22Rv1 (cell line): ENCODE data around the gene TUBA8.
"Not testable (repeated sequence)": the region's sequence is repeated elsewhere in the genome, so short reads cannot be mapped to it uniquely, and the experiment has no call there.

Source experiments
- H3K27ac ChIP-seq: fragments of 450-650 bp; 2 replicates; pipeline ENCODE4 v1.5.1; 2017
- ZFX ChIP-seq: fragments of 450-650 bp; IDR thresholded peaks from 2 replicates; pipeline ENCODE4 v1.6.1; 2017; ENCODE audit warnings: antibody characterized with exemption, borderline replicate concordance
- TF ChIP-seq, protein P1 (sequence below): fragments of 450-650 bp; IDR thresholded peaks from 2 replicates; pipeline ENCODE4 v1.5.1; 2017; ENCODE audit warnings: mild to moderate bottlenecking

TUBA8 gene

DNA sequence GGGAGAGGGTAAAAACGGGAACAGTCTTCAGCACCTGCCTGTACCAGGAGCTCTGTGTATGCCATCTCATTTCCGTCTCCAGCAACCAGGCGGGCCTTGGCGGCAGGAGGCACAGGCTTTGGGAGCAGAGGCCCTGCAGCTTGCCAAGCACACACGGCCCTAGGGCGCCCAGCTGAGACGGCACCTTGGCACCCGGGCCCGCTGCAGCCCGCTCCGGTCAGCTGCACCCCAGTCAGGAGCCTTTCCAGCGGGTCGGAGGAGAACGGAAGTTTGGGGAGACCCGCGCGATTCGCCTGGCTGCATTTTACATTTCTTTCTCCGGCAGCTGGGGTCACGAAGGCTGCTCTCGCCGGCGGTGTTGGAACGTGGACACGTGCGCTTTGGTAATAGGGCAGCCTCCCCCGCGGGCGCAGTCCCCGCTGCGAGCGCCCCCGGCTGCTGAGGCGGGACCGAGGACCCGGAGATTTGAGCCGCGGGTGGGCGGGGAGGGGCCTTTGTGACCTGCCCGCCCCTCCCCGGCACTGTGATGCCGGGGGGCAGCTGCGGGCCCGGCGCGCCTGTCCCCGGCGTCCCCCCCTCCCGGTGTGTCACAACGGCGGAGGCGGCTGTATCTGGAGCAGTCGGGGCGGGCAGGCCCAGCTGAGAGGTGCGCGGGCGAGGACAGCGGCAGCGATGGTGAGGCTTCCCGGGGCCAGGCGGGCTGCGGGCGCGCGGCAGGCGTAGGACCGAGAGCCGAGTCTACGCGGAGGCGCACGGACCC lies at the start of gene TUBA8:
Gene TUBA8, plus strand, starts transcription at position 616 of the 760 bp plus-strand sequence. Its CDS starts 57 bp downstream, at position 673.
- TF ChIP-seq, protein P1, sequence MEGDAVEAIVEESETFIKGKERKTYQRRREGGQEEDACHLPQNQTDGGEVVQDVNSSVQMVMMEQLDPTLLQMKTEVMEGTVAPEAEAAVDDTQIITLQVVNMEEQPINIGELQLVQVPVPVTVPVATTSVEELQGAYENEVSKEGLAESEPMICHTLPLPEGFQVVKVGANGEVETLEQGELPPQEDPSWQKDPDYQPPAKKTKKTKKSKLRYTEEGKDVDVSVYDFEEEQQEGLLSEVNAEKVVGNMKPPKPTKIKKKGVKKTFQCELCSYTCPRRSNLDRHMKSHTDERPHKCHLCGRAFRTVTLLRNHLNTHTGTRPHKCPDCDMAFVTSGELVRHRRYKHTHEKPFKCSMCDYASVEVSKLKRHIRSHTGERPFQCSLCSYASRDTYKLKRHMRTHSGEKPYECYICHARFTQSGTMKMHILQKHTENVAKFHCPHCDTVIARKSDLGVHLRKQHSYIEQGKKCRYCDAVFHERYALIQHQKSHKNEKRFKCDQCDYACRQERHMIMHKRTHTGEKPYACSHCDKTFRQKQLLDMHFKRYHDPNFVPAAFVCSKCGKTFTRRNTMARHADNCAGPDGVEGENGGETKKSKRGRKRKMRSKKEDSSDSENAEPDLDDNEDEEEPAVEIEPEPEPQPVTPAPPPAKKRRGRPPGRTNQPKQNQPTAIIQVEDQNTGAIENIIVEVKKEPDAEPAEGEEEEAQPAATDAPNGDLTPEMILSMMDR: no peak
- TF ChIP-seq ZFX: no peak

DNA sequence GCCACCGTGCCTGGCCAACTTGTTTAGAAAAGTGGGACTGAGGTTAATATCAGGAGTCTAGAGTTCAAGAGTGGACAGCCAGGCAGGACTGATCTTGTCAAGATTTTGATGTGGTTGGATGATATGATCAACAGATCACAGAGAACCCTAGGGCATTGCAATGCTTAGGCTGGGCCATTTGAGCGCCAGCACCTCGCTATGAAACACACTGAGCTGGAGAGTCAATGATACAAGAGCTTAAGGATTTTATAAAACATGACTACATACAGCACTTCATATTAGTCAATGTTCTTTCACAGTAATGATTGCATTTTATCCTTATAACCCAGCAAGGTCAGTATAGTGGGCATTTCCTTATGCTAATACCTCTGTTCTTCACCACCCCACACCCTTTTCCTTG lies 48.2 kb upstream of the TUBA8 start:
- peak overlapping the region; percentile 7; the same call in 1 of the 2 replicates for H3K27ac ChIP-seq
- TF ChIP-seq, protein P1: no peak
- no peak for TF ChIP-seq ZFX

More for the DNA sequence above, at the start of gene TUBA8:
- no peak within 1 kb of the TSS for H3K27ac ChIP-seq

DNA sequence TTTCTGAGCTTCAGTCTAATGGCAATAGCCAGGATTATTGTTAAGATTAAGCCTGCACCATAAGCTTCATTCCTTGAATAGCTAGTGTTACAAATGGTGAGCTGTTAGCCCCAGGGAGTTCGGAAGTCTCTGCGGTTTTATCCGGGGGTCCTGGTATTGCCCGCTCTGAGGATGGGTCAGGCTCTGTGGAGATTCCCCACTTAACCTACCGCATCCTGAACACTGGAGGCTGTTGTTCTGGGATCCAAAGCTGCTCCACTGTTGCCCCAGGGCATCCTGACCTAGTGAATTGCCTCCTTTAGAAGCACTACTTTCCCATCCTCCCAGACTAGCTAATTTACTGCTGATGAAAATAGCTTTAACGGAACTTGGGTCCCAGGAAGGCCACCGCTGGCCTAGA lies 47.3 kb upstream of the TUBA8 start:
- no peak overlapping the region for H3K27ac ChIP-seq
- TF ChIP-seq, protein P1: no peak
- TF ChIP-seq ZFX: no peak

DNA sequence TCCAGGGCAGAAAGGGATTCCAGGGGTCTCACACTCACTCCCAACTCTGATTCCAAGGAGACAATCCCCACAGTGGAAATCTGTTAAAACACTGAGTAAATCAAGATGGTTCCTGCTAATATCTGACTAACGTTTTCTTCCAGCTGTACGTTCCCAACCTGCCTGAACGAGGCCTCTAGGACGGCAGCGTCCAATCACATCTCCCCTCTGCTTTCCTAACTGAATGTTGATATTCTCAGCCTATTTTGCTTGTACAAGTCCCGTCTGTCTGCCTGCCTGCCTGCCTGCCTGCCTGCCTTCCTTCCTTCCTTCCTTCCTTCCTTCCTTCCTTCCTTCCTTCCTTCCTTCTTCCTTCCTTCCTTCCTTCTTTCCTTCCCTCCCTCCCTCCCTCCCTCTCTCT lies 46.9 kb upstream of the TUBA8 start:
- not testable (repeated sequence) for H3K27ac ChIP-seq

DNA sequence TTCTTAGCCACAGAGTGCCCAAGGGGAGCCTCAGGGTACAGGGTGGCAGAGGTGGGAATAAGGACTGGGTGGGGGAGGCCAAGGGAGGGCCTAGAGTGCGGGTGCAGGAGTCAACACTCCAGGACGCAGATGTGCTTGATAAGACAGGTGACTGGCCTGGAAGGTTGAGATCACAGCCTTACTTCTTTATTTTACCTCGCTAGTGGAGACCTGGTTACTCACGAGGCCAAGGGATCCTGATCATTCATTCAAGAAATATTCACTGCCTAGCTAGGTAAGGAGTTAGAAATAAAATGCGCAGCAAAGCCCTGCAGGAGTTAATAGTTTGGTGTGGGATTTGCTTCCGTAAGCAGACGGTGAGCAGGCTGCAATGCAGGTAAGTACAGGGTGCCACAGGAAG lies 46.0 kb upstream of the TUBA8 start:
- no peak overlapping the region for H3K27ac ChIP-seq
- TF ChIP-seq ZFX: no peak
- TF ChIP-seq, protein P1: no peak

DNA sequence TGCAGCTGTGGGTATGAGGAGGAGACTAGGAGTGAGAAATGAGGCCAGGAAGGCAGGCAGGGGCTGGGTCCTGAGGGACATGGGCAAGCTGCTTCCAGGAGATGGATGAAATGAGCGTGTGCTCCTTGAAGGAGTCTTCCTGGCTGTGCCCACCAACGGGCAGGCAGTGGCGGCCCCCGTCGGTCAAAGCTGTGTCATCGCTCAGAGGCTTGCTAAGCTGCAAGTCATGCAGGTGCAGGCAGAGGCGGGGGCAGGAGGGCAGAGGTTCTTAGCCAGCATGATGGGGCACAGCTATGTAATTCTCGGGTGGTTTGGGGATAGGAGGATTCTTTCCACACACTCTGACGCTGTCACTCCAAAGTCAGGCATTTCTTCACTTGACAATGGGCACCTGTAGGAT lies 45.4 kb upstream of the TUBA8 start:
- TF ChIP-seq ZFX: no peak
- TF ChIP-seq, protein P1: no peak
- no peak overlapping the region for H3K27ac ChIP-seq

DNA sequence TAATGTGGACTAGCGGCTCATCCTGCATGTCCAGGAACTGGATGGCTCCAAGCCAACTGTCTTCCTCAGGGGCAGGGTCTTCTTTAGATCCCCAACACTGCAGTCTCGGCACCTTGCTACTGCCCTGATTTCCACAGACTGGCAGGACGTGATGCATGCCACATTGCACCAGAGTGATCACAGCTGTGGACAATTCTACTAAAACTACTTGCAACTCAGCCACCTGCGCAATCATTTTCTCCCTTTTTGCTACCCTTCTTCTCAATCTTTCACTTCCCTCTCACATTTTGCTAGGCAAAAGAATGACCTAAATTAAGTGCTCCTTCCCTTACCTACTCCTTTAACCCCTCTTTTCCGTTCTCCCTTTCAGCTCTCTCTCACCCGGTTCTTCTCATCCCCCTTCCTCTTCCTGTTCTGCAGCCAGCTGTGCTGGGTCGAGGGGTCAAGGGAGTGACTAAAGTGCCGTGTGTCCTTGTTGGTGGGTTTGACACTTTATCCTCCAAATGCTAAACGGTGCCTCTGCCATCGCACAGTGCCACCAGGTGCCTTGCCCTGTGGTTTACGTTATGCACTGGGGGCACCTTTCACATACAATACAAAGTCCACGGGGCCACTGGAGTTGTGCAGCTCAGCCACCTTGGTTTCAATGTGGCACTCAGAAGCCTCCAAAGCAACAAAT lies 44.3 kb upstream of the TUBA8 start:
- TF ChIP-seq ZFX: no peak
- TF ChIP-seq, protein P1: no peak
- H3K27ac ChIP-seq: no peak overlapping the region
